Stimulated activated naive B cell treated with anti-CD40 and anti-IgM and Interleukin-4, amounts not matched to agents 10 μg/mL and 1 μg/mL and 100 μg/mL, for 72 hours (primary cell): ENCODE measurements around the gene MBL2.

Experiments used
- ATAC-seq, 2 donors: fragments of 150-1000 bp; cut with Tn5 transposase; replicated peaks; 2 replicates each; pipeline ENCODE4 v1.10.0; 2021; ENCODE audit warnings: moderate library complexity in 1 of 2
- DNase-seq: peaks from one replicate; pipeline ENCODE4 v3.0.0; 2021
- H3K27ac Mint-ChIP-seq: one replicate; pipeline ENCODE4 v1.8.0; 2022; ENCODE audit warnings: mild to moderate bottlenecking, mixed read lengths
- H3K27me3 Mint-ChIP-seq, 2 donors: one replicate each; pipeline ENCODE4 v1.8.0; 2022; ENCODE audit warnings: mixed read lengths in 2 of 2
- H3K36me3 Mint-ChIP-seq, 2 donors: one replicate each; pipeline ENCODE4 v1.8.0; 2022; ENCODE audit warnings: mixed read lengths in 2 of 2, mild to moderate bottlenecking in 1 of 2
- H3K4me1 Mint-ChIP-seq, 2 donors: one replicate each; pipeline ENCODE4 v1.8.0; 2022; ENCODE audit warnings: mixed read lengths in 2 of 2, mild to moderate bottlenecking in 1 of 2
- H3K4me3 Mint-ChIP-seq, 2 donors: one replicate each; pipeline ENCODE4 v1.8.0; 2022; ENCODE audit warnings: mild to moderate bottlenecking in 2 of 2, mixed read lengths in 2 of 2, moderate library complexity in 1 of 2
- H3K9me3 Mint-ChIP-seq, 2 donors: one replicate each; pipeline ENCODE4 v1.8.0; 2022; ENCODE audit warnings: mixed read lengths in 2 of 2, mild to moderate bottlenecking in 1 of 2

The MBL2 gene

GRCh38 chr10:52772623-52773022 lies at the start of gene MBL2:
TSS of gene MBL2 (minus strand) at chr10:52772784. CDS start at chr10:52771635, 1,149 bp downstream.
- no peaks in the 10 kb centered on the region for H3K27me3 Mint-ChIP-seq

GRCh38 chr10:52820309-52820708 lies 47.7 kb upstream of the MBL2 start:
- ATAC-seq = no peak
- H3K4me1 Mint-ChIP-seq = peaks cover 0 to 2% of the 10 kb centered on the region in 2 donors
- no peaks in the 10 kb centered on the region for H3K27me3 Mint-ChIP-seq
- H3K4me3 Mint-ChIP-seq = no peak overlapping the region
- H3K9me3 Mint-ChIP-seq = no peaks in the 10 kb centered on the region
- H3K36me3 Mint-ChIP-seq = no peaks in the 10 kb centered on the region
- DNase-seq = no peak
- no peak overlapping the region for H3K27ac Mint-ChIP-seq

More at GRCh38 chr10:52772623-52773022, at the start of gene MBL2:
- H3K4me3 Mint-ChIP-seq = no peak within 1 kb of the TSS
- H3K27ac Mint-ChIP-seq = no peak within 1 kb of the TSS
- ATAC-seq = no peak
- H3K9me3 Mint-ChIP-seq = no peaks in the 10 kb centered on the region
- H3K4me1 Mint-ChIP-seq = no peaks in the 10 kb centered on the region
- no peak for DNase-seq
- H3K36me3 Mint-ChIP-seq = no peaks in the 10 kb centered on the region

GRCh38 chr10:52818019-52818418 lies 45.4 kb upstream of the MBL2 start:
- no peak for DNase-seq

GRCh38 chr10:52814506-52814905 lies 41.9 kb upstream of the MBL2 start:
- Mint-ChIP-seq H3K27me3 (no peaks in the 10 kb centered on the region), H3K9me3 (peaks cover 0 to 1% of the 10 kb centered on the region in 2 donors), H3K27ac (no peak overlapping the region), H3K4me3 (no peak overlapping the region), H3K4me1 (peaks cover 7 to 12% of the 10 kb centered on the region in 2 donors), H3K36me3 (no peaks in the 10 kb centered on the region)
- DNase-seq (no peak), ATAC-seq (peak; percentile 28 to 41)

More at GRCh38 chr10:52818019-52818418, 45.4 kb upstream of the MBL2 start:
- H3K4me1 Mint-ChIP-seq = peaks cover 7 to 12% of the 10 kb centered on the region in 2 donors
- H3K27ac Mint-ChIP-seq = no peak overlapping the region
- H3K9me3 Mint-ChIP-seq = no peaks in the 10 kb centered on the region
- H3K4me3 Mint-ChIP-seq = no peak overlapping the region
- peak; percentile 84 to 94 for ATAC-seq
- no peaks in the 10 kb centered on the region for H3K27me3 Mint-ChIP-seq
- H3K36me3 Mint-ChIP-seq = no peaks in the 10 kb centered on the region

- no peak overlapping the region for H3K27ac Mint-ChIP-seq
- no peak for DNase-seq
- no peak overlapping the region for H3K4me3 Mint-ChIP-seq
- H3K27me3 Mint-ChIP-seq = no peaks in the 10 kb centered on the region
- no peaks in the 10 kb centered on the region for H3K36me3 Mint-ChIP-seq
- peaks cover 4 to 12% of the 10 kb centered on the region in 2 donors for H3K4me1 Mint-ChIP-seq
- H3K9me3 Mint-ChIP-seq = peaks cover 0 to 1% of the 10 kb centered on the region in 2 donors
- ATAC-seq = no peak
Observed at GRCh38 chr10:52811776-52812175, 39.2 kb upstream of the MBL2 start.

GRCh38 chr10:52810761-52811160 lies 38.2 kb upstream of the MBL2 start:
- no peaks in the 10 kb centered on the region for H3K36me3 Mint-ChIP-seq
- no peaks in the 10 kb centered on the region for H3K27me3 Mint-ChIP-seq
- ATAC-seq (no peak), DNase-seq (no peak)
- H3K9me3 Mint-ChIP-seq = peaks cover 0 to 1% of the 10 kb centered on the region in 2 donors
- peaks cover 4 to 12% of the 10 kb centered on the region in 2 donors for H3K4me1 Mint-ChIP-seq
- no peak overlapping the region for H3K27ac Mint-ChIP-seq
- no peak overlapping the region for H3K4me3 Mint-ChIP-seq

GRCh38 chr10:52807803-52808202 lies 35.2 kb upstream of the MBL2 start:
- Mint-ChIP-seq H3K27ac (no peak overlapping the region), H3K4me3 (no peak overlapping the region), H3K36me3 (no peaks in the 10 kb centered on the region), H3K27me3 (no peaks in the 10 kb centered on the region), H3K4me1 (no peaks in the 10 kb centered on the region), H3K9me3 (peaks cover 0 to 1% of the 10 kb centered on the region in 2 donors)
- DNase-seq = no peak
- ATAC-seq = no peak

GRCh38 chr10:52805414-52806285 lies 33.1 kb upstream of the MBL2 start:
- peak in 1 of 2 donors; percentile 14 for ATAC-seq
- Mint-ChIP-seq H3K27me3 (no peaks in the 10 kb centered on the region), H3K4me1 (no peaks in the 10 kb centered on the region), H3K4me3 (no peak overlapping the region), H3K36me3 (no peaks in the 10 kb centered on the region), H3K9me3 (peaks cover under 1 to 3% of the 10 kb centered on the region in 2 donors), H3K27ac (no peak overlapping the region)
- no peak for DNase-seq

- Mint-ChIP-seq H3K9me3 (peaks cover 0 to 12% of the 10 kb centered on the region in 2 donors), H3K27ac (no peak overlapping the region), H3K4me1 (no peaks in the 10 kb centered on the region), H3K36me3 (no peaks in the 10 kb centered on the region), H3K27me3 (no peaks in the 10 kb centered on the region), H3K4me3 (no peak overlapping the region)
- ATAC-seq (no peak), DNase-seq (no peak)
Observed at GRCh38 chr10:52801947-52802346, 29.4 kb upstream of the MBL2 start.

- H3K36me3 Mint-ChIP-seq = no peaks in the 10 kb centered on the region
- ATAC-seq = no peak
- DNase-seq = no peak
- no peak overlapping the region for H3K4me3 Mint-ChIP-seq
- peaks cover 0 to 3% of the 10 kb centered on the region in 2 donors for H3K9me3 Mint-ChIP-seq
- no peak overlapping the region for H3K27ac Mint-ChIP-seq
- H3K27me3 Mint-ChIP-seq = no peaks in the 10 kb centered on the region
- no peaks in the 10 kb centered on the region for H3K4me1 Mint-ChIP-seq
Observed at GRCh38 chr10:52786098-52786497, 13.5 kb upstream of the MBL2 start.

- Mint-ChIP-seq H3K4me1 (no peaks in the 10 kb centered on the region), H3K27me3 (peaks cover 0 to 1% of the 10 kb centered on the region in 2 donors), H3K9me3 (peaks cover 0 to 3% of the 10 kb centered on the region in 2 donors), H3K27ac (no peak overlapping the region), H3K36me3 (no peaks in the 10 kb centered on the region), H3K4me3 (no peak overlapping the region)
- ATAC-seq (no peak), DNase-seq (no peak)
Observed at GRCh38 chr10:52785418-52785817, 12.8 kb upstream of the MBL2 start.

- H3K4me1 Mint-ChIP-seq = no peaks in the 10 kb centered on the region
- no peak overlapping the region for H3K4me3 Mint-ChIP-seq
- no peak for DNase-seq
- H3K27ac Mint-ChIP-seq = no peak overlapping the region
- no peak for ATAC-seq
- H3K9me3 Mint-ChIP-seq = peaks cover 0 to 3% of the 10 kb centered on the region in 2 donors
- no peaks in the 10 kb centered on the region for H3K36me3 Mint-ChIP-seq
- H3K27me3 Mint-ChIP-seq = peaks cover 10 to 15% of the 10 kb centered on the region in 2 donors
Observed at GRCh38 chr10:52783726-52784125, 11.1 kb upstream of the MBL2 start.

GRCh38 chr10:52782554-52782953 lies 10.0 kb upstream of the MBL2 start:
- ATAC-seq (no peak), DNase-seq (no peak)
- no peaks in the 10 kb centered on the region for H3K36me3 Mint-ChIP-seq
- no peak overlapping the region for H3K4me3 Mint-ChIP-seq
- H3K27me3 Mint-ChIP-seq = peaks cover 10 to 15% of the 10 kb centered on the region in 2 donors
- H3K27ac Mint-ChIP-seq = no peak overlapping the region
- H3K9me3 Mint-ChIP-seq = peaks cover 0 to 3% of the 10 kb centered on the region in 2 donors
- no peaks in the 10 kb centered on the region for H3K4me1 Mint-ChIP-seq

GRCh38 chr10:52780391-52781155 lies 8.0 kb upstream of the MBL2 start:
- H3K27ac Mint-ChIP-seq = no peak overlapping the region
- peak in 1 of 2 donors; percentile 5 for ATAC-seq
- peaks cover 10 to 15% of the 10 kb centered on the region in 2 donors for H3K27me3 Mint-ChIP-seq

More at GRCh38 chr10:52780391-52781155, 8.0 kb upstream of the MBL2 start:
- DNase-seq = no peak
- Mint-ChIP-seq H3K36me3 (no peaks in the 10 kb centered on the region), H3K4me1 (no peaks in the 10 kb centered on the region), H3K9me3 (peaks cover 0 to 3% of the 10 kb centered on the region in 2 donors), H3K4me3 (no peak overlapping the region)
